GM12874 (cell line): ENCODE results near the gene RNF212B.

Experiments used
- CTCF ChIP-seq: IDR thresholded peaks from 2 replicates; pipeline ENCODE4 v1.5.1; 2011; ENCODE audit warnings: low read depth, mild to moderate bottlenecking, control low read depth, low read length, moderate library complexity; ENCODE audit not compliant: insufficient read depth

The RNF212B gene

GRCh38 chr14:23285530-23286019 lies 47.8 kb downstream of the RNF212B start:
- TF ChIP-seq CTCF: no peak

GRCh38 chr14:23286020-23286901 lies 48.5 kb downstream of the RNF212B start, which contains the start of gene HOMEZ:
HOMEZ (minus strand) TSS chr14:23286132; CDS start chr14:23285952, 180 bp downstream.
- TF ChIP-seq CTCF: no peak

GRCh38 chr14:23286902-23287479 lies 49.3 kb downstream of the RNF212B start:
- TF ChIP-seq CTCF: no peak

- TF ChIP-seq CTCF: peak; percentile 85
Observed at GRCh38 chr14:23294734-23295561, 57.2 kb downstream of the RNF212B start.

- no peak for TF ChIP-seq CTCF
Observed at GRCh38 chr14:23296012-23296777, 58.5 kb downstream of the RNF212B start.

DNA sequence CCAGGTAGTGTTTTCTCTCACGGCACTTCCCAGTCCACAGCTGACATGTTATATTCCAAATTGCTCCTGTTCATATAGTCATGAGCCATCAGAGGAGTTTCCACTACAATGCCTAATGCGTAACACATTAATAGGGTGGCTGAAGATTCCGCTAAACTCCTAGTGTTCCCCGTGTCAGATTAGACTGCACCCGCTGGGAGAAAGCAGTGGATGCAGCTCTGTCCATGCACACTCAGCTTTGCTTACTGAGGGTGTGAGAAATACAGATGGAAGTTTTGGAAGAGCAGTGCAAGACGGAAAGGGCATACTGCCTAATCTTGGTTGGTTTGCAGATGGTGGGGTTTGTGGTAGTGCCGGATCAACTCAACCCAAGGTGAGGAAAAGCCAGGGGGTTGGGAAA lies 59.4 kb downstream of the RNF212B start:
- no peak for TF ChIP-seq CTCF
